HG03354 (cell line): ENCODE data around the gene SLC22A1.
"Not testable (repeated sequence)": the region's sequence is repeated elsewhere in the genome, so short reads cannot be mapped to it uniquely, and the experiment has no call there.

Source experiments
- ATAC-seq: cut with Tn5 transposase; IDR thresholded peaks from one replicate; pipeline ENCODE4 v1.9.1; 2021; ENCODE audit warnings: mild to moderate bottlenecking; ENCODE audit not compliant: unreplicated experiment, poor library complexity, severe bottlenecking

The SLC22A1 gene

DNA sequence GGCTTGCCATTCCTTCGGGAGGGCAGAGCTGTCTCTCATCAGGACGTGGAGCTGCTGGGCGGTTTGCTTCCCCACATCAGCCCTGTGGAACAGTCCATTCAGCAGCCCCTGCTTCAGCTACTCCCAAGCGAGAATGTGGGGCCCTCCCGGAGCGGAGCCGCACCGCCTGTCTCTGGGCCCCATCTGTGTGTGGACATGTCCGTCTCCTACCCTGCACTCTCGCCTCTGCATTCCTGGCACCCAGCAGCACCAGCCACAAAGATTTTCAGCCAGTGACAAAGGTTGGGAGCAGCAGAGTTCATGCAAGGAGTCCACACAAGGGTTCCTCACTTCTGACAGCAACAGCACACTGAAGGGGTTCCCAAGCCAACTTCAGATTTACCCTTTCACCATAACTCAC is 29.0 kb upstream of the SLC22A1 start:
- no peak for ATAC-seq

DNA sequence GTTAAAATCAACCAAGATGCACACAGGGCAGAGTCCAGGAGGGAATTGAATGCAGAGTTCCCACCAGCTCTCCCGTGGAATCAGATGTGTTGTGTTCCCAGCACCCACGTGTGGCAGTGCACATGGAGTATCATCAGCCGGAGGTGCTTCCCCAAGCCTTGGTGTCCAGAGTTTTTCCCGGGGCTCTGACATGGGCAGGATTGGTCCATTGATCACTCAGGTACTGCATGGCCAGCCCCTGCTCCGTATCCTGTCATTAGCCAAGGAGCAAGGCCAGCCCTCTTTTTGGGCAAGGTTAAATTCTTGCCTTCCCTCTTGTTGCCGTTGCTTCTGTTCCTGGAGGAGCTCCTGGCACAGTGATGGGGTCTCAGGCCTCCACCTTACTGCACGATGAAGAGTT is 28.6 kb upstream of the SLC22A1 start:
- ATAC-seq = no peak

DNA sequence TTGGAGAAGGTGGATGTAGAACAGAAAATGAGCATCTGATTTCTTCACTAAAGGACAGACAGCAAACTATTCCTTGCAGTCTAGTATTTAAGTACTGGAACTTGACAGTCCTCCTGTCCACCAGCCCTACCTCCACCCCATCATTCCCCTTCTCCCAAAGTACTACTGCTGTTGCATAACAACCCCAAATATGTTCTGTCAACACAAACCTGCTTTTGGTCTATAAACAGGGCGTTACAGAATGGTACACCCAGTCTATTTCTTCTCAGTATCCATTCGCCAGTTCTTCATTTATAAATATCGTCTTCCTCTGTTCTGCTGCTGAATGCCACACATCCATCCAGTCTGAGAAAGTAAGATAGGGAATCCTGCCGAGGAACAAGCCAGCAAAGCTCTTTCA is 27.7 kb upstream of the SLC22A1 start:
- no peak for ATAC-seq

DNA sequence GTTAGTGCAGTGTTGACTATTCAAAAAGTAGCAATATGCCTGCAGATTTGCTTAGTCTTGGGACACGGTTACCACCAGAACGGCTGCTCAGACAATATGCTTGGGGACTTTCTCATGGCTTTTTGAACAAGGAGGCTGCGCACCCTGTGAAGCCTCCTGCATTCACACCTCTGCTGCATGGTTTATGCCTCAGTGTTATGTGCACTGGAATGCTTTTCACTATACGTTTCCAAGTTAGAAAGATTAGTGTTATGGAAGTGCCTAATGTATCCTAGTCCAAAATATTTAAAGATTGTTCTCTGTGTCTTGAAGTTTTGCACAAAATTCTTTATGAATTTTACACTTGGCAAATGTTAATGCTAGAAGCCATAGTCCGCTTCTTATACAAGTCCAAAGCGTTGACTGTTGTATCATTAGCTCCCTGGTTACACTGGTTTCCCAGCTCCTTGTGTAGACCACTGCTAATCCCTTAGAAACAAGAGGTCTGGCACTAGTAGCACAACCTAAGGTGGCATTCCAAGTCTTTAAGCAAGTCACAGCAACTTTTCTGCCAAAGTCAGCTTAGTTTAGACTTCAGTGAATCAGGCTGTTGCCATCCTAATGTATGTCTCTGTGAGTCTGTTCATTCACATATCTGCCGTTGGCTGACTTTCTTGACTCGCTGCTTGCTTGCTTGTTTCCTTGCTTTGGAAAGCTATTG is 26.3 kb upstream of the SLC22A1 start:
- no peak for ATAC-seq

DNA sequence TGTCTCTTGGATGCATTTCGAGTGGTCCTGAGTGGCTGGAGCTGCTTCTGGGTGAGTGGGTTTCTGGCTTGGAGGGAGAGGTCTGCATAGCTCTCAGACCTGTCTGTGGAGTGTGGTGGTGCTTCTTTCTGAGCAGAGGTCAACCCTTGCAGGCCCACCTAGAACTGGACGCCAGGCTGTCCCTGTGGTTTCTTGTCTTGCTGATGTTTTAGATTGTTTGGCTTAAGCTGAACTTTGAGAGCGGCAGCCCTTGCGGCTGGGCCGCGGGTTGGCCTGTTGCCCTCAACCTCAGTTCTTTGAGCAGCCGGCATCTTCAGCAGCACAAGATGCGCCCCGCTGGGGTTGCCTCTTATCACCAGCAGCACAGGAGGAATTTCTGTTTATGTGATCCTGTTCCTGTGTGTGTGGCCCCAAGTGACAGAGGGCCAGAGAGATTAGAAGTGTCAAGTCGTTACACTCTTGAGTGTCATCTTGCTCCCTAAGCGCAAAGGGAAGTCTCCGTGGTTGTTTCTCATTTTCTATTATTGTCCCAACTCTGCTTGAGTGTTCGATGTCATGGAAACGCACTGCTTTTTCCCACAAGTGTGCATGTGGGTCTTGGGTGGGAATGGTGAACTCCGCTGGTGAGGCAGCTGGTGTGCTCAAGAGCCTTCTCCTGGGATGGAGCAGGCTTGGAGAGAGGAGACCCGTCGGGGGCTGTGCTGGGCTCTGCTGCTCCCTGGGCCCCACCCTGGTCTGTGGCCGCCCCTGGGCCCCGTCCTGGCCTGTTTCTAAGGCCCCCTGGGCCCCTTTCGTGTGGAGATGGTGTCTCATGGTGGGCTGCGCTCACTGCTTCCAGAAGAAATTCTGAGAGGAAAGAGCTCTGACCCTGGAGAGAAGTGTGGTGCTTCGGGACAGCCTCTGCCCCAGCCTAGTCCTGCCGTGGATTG is 20.1 kb upstream of the SLC22A1 start:
- ATAC-seq = no peak

DNA sequence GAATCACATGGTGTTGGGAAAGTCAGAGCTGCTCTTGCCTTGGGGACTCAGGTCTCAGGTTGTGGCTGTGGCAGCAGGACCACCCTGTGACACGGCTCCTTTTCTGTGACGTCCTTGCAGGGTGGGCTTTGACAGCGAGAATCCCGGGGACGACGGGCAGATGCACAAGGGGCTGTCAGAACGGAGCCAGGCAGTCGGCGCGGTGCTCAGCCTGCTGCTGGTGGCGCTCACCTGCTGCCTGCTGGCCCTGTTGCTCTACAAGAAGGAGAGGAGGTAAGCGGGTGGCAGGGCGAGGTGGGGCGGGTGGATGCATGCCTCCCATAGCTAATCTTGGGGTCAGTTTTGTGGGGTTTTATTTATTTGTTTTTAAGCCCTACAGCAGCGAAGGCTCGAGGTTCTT is 19.2 kb upstream of the SLC22A1 start:
- no peak for ATAC-seq

DNA sequence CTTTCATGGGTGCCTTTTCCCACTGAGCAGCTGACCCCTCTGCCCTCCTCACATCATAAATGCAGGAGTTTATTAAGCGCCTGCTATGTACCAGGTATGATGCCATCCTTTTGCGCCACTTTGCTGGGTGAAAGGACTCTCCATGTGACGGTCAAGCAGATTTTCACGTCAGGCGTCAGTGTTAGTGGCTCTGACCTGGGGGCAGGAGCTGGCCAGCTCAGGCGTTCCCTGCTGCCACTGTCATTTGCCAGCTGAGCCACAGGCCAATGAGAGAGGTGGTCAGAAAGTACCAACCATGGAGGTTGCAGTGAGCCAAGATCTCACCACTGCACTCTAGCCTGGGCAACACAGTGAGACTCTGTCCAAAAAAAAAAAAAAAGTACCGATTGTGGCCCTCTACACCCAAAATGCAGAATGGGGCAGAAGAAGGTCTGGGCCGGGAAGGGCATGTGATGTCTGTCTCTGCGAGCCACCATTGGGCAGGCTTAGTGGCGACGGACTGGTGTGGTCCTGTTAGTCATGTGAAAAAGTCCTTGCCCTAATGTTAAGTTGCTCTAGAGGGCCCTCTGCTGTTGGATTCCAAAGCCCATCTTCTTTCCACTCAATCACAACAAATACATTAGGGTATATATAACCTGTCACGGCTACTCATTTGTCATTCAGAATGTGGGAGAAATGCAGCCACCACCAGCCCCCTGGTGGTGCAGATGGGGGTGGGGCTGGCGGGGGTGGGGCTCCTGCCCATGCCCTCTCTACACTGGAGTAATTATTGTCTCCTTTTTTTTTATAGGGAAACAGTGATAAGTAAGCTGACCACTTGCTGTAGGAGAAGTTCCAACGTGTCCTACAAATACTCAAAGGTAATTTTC is 18.4 kb upstream of the SLC22A1 start:
- ATAC-seq = no peak

DNA sequence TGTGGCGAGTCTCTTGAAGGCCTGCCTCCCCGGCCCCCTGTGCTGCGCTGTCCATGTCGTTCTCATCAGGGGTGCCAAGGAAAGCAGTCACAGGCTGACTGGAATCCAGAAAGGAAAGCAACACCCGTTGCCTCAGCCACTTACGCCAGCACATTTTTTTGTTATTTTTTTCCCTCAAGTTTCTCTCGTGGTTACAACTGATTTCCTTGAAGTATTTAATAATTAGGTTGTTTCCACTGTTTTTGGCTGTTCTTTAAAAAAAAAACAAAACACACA is 17.9 kb upstream of the SLC22A1 start:
- ATAC-seq = no peak

DNA sequence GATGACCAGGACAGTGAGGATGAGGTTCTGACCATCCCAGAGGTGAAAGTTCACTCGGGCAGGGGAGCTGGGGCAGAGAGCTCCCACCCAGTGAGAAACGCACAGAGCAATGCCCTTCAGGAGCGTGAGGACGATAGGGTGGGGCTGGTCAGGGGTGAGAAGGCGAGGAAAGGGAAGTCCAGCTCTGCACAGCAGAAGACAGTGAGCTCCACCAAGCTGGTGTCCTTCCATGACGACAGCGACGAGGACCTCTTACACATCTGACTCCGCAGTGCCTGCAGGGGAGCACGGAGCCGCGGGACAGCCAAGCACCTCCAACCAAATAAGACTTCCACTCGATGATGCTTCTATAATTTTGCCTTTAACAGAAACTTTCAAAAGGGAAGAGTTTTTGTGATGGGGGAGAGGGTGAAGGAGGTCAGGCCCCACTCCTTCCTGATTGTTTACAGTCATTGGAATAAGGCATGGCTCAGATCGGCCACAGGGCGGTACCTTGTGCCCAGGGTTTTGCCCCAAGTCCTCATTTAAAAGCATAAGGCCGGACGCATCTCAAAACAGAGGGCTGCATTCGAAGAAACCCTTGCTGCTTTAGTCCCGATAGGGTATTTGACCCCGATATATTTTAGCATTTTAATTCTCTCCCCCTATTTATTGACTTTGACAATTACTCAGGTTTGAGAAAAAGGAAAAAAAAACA is 16.6 kb upstream of the SLC22A1 start:
- ATAC-seq = no peak

DNA sequence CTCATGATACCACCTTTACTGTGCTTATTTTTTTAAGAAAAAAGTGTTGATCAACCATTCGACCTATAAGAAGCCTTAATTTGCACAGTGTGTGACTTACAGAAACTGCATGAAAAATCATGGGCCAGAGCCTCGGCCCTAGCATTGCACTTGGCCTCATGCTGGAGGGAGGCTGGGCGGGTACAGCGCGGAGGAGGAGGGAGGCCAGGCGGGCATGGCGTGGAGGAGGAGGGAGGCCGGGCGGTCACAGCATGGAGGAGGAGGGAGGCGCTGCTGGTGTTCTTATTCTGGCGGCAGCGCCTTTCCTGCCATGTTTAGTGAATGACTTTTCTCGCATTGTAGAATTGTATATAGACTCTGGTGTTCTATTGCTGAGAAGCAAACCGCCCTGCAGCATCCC is 15.6 kb upstream of the SLC22A1 start:
- ATAC-seq = no peak

DNA sequence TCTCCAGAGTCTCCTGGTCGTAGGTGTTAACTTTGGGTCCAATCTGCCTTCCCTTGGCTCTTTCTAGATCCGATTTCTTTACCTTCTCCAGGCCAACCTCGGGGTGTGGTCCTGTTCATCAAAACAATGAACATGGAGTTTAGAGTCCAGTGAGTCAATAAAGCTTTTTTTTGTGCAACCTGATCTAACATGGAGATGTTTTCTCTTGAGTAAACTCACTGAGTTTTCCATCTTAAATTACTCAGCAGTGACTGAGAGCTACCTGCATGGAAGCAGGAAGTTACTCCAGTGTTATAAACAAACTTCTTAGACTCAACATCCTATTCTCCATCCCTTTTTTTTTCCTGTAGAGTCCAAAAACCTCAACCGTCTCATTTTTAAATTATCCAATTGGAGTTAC is 14.9 kb upstream of the SLC22A1 start:
- no peak for ATAC-seq

DNA sequence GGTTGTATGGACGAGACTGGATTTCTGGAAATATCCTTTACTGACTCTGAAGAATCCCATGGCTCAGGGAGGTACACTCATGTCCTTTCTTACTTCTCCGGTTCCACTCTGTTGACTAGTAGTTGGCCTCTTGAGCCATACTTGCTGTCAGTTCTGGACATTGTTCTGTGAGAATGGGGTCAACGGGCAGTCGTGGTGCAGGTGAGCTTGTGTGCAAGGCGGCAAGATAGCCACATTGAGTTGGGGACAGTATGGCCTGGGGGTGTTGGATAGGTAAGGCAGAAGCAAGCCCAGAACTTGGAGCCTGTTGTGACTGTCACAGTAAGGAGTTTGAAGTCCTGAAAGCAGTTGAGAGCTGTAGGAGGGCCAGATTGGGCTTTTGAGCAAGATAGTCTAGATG is 13.5 kb upstream of the SLC22A1 start:
- no peak for ATAC-seq

DNA sequence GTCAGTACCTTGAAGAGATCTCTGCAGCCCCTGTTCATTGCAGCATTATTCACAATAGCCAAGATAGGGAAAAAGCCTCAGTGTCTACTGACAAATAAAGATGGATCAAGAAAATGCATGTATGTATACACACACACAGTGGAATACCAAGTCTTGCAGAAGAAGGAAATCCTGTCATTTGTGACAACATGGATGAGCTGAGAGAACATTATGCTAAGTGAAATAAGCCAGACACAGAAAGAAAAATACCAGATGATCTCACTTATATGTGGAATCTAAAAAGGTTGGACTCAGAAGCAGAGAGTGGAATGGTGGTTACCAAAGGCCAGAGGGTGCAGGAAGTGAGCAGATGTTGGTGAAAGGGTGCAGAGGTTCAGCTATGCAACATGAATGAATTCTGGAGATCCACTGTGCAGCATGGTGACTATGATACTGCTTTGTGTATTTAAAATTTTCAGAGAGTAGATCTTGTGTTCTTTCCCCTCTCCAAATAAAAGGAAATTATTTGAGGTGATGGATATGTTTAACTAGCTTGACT is 11.0 kb upstream of the SLC22A1 start:
- no peak for ATAC-seq

DNA sequence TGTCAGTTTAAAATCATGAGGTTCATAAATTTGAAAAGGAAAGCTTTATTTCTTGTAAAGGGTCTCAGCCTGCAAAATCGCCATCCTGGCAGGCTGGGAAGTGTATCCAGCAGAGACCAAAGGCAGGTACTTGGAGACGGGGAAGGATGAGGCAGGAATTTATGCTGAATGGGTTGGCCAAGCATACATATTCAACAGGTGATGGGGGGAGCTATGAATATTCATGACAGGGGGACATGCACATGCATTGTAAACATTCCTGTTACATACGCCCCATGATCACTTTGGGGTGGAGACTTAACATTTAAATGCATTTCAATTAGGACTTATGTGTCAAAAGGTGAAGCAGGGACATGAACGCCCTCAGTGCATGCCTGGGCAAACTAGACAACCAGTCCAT is 9.8 kb upstream of the SLC22A1 start:
- no peak for ATAC-seq

DNA sequence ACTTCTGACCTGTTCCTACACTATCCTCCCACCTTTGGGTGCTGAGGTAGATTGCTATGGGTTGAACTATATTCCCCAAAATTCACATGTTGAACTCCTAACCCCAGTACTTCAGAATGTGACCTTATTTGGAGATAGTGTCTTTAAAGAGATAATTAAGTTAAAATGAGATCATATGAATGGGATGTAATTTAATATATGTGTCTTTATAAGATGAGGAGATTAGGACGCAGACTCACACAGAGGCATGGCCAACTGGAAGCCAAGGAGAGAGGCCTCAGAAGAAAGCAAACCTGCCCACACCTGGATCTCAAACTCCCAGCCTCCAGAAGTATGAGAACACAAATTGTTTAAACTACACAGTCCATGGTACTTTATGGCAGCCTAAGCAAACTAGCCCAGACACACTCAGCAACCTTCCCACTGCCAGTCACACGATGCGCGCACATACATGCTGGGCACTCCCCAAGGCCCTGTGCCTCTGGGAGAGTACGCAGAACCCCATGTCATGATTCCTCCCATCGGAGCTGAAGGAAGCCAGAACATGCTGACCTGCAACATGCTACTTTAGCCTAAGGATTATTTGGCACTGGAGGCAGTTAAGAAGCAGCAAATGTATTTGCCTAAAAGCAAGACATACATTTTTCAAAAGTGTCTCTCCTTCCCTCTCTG is 8.9 kb upstream of the SLC22A1 start:
- no peak for ATAC-seq

DNA sequence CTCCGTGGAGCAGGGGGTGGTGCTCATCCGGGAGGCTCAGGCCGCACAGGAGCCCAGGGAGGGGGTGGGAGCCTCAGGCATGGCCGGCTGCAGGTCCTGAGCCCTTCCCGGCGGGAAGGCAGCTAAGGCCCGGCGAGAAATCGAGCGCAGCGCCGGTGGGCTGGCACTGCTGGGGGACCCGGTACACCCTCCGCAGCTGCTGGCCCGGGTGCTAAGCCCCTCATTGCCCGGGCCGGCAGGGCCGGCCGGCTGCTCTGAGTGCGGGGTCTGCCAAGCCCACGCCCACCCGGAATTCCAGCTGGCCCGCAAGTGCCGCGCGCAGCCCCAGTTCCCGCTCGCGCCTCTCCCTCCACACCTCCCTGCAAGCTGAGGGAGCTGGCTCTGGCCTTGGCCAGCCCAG is 7.1 kb upstream of the SLC22A1 start:
- not testable (repeated sequence) for ATAC-seq

DNA sequence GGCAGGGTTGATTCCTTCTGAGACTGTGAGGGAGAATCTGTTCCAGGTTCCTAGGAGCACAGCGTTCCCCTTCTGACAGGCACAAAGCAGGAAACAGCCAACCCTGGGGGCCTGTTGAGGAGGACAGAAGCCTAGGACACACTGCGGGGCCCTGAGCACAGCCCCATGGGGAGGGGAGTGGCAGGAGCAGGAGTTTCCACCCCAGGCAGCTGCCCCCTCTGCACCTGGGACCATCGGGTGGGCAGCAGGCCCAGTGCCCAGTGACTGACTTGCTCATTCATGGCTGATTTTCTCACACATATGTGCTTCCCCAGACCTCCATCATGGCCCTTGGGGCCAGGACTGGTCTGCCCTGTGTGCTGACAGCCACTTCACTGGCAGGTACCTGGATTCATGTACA is 6.2 kb upstream of the SLC22A1 start:
- no peak for ATAC-seq

DNA sequence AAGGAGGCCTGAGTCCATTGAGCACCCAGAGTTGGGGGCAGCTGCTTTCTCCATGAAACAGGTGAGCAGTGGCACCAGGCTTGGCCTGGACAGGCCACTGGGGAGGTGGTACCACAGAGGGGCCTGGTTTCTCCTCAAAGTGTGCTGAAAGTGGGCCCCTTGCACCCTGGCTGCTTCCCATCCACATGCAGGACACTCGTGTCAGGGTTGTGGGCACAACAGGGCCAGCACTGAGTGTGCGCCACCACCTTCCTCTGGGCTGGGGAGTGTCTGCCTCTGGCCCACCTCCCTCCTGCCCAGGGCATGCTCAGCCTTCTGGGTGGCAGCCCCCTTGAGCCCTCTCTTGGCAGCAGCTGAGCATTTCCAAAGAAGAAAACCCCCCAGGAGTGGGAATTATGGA is 5.2 kb upstream of the SLC22A1 start:
- ATAC-seq = no peak

DNA sequence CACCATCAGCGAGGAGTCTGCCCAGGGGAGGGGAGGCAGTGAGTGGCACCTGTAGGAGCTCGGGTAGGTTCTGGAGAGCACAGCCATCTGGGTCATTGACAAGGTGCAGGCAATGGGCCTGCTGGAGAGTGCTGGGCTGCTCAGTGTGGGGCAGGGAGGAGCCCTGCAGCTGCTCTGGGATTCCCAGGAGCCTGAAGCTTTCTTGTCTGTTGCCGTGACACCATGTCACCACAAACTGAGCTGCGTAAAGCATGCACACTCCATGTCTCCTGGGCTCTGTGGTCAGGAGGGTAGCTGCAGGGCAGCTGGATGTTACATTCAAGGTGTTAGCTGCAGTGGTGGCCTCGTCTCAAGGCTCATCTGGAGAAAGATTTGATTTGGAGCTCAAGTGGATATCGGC is 4.5 kb upstream of the SLC22A1 start:
- ATAC-seq = no peak
